Measurements from ENCODE around the gene PLEKHA6. TPM values are rescaled to one million over a fixed set of nuclear protein-coding genes. Genes with fewer than 3 reads are reported as not detected.

Gene PLEKHA6
- total RNA-seq, 1 donor from 2014 or later, result 4.9 TPM

DNA sequence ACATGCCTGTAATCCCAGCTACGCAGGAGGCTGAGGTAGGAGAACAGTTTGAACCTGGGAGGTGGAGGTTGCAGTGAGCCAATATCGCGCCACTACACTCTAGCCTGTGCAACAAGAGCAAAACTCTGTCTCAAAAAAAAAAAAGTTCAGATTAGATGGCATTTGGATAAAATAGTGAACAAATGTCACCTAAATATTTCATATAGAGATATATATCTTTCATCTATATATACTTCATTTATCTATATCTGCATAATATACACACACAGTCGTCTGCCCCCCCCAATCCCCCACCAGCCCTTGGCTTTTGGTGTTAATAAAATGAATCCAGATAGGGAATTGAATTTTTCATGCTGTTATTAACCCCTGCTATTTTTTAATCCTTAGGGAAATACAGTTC lies 46.9 kb upstream of the PLEKHA6 start:
- H3K36me3 ChIP-seq, result peaks cover 23 to 38% of the 10 kb centered on the region in 2 donors
- peak overlapping the region in 1 of 2 donors; percentile 18 for H3K27ac ChIP-seq
- TF ChIP-seq CTCF (IDR thresholded peaks at IDR 0.05), result no peak
- H3K4me3 ChIP-seq, result peak overlapping the region; percentile 76 to 100
- no peaks in the 10 kb centered on the region for H3K27me3 ChIP-seq
- DNase-seq (ENCODE audit: low spot score in 2 of 2), result no peak
- peaks cover 0 to 14% of the 10 kb centered on the region in 2 donors for H3K4me1 ChIP-seq
- intact Hi-C loops (cut with DNase I), result no loop called here
- no peaks in the 10 kb centered on the region for H3K9me3 ChIP-seq

DNA sequence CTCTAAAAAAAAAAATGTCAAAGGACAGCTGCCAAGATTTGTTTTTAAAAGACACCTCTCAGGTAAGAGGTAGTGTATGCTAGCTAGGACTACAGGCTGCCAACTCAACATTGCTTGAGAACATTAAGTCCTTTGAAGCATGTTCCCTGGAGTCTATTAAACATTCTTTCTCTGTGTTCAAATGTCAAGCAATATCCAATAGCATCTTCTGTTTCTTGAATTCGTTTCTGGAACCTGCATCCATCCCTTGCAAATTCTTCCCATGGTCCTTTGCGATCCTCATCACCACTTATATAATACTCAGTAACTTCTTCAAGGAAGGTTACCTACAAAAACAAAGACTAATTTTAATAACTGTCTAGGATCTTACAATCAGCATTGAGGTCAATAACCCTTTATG lies 46.3 kb upstream of the PLEKHA6 start:
- Histone ChIP-seq H3K4me1 (peaks cover 0 to 14% of the 10 kb centered on the region in 2 donors), H3K27ac (peak overlapping the region in 1 of 2 donors; percentile 18), H3K27me3 (no peaks in the 10 kb centered on the region), H3K9me3 (no peaks in the 10 kb centered on the region), H3K4me3 (peak overlapping the region; percentile 76 to 100), H3K36me3 (peaks cover 23 to 39% of the 10 kb centered on the region in 2 donors)
- no peak for DNase-seq (ENCODE audit: low spot score in 2 of 2)
- no peak for TF ChIP-seq CTCF (IDR thresholded peaks at IDR 0.05)
- intact Hi-C loops (cut with DNase I), result no loop called here

GRCh38 chr1:204404629-204405028 lies 44.9 kb upstream of the PLEKHA6 start:
- H3K4me1 ChIP-seq, result peaks cover 0 to 14% of the 10 kb centered on the region in 2 donors
- no peak for TF ChIP-seq CTCF (IDR thresholded peaks at IDR 0.05)
- peaks cover 32 to 53% of the 10 kb centered on the region in 2 donors for H3K36me3 ChIP-seq
- no peak overlapping the region for H3K27ac ChIP-seq
- intact Hi-C loops (cut with DNase I), result no loop called here
- H3K9me3 ChIP-seq, result no peaks in the 10 kb centered on the region
- H3K4me3 ChIP-seq, result no peak overlapping the region
- H3K27me3 ChIP-seq, result no peaks in the 10 kb centered on the region
- no peak for DNase-seq (ENCODE audit: low spot score in 2 of 2)

DNA sequence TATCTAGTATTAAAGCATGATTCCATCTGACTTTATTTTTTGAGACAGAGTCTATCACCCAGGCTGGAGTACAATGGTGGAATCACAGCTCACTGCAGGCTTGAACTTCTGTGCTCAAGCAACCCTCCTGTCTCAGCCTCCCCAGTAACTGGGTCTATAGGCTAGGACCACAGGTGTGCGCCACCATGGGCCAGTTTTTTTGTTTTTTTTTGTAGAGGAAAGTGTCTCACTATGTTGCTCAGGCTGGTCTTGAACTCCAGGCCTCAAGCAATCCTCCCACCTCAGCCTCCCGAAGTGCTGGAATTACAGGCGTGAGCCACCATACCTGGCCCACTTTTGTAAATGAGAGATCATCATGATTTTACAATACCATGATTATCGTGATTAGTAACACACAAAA lies 42.7 kb upstream of the PLEKHA6 start:
- Histone ChIP-seq H3K27ac (no peak overlapping the region), H3K36me3 (peaks cover 39 to 67% of the 10 kb centered on the region in 2 donors)
- intact Hi-C loops (cut with DNase I), result no loop called here

GRCh38 chr1:204401730-204402129 lies 42.0 kb upstream of the PLEKHA6 start:
- H3K4me1 ChIP-seq, result peaks cover 0 to 14% of the 10 kb centered on the region in 2 donors
- no peaks in the 10 kb centered on the region for H3K27me3 ChIP-seq
- DNase-seq (ENCODE audit: low spot score in 2 of 2), result no peak
- H3K36me3 ChIP-seq, result peaks cover 45 to 74% of the 10 kb centered on the region in 2 donors
- TF ChIP-seq CTCF (IDR thresholded peaks at IDR 0.05), result no peak
- H3K9me3 ChIP-seq, result no peaks in the 10 kb centered on the region
- H3K27ac ChIP-seq, result no peak overlapping the region
- no peak overlapping the region for H3K4me3 ChIP-seq
- intact Hi-C loops (cut with DNase I), result no loop called here

More for the DNA sequence above, 42.7 kb upstream of the PLEKHA6 start:
- Histone ChIP-seq H3K4me3 (no peak overlapping the region), H3K27me3 (no peaks in the 10 kb centered on the region), H3K4me1 (peaks cover 0 to 14% of the 10 kb centered on the region in 2 donors), H3K9me3 (no peaks in the 10 kb centered on the region)
- TF ChIP-seq CTCF (IDR thresholded peaks at IDR 0.05), result no peak
- no peak for DNase-seq (ENCODE audit: low spot score in 2 of 2)

Data from ascending aorta (tissue), 2 donors.